Endothelial cell of umbilical vein (primary cell): Measurements from ENCODE around the gene HPSE2. TPM values are rescaled to one million over a fixed set of nuclear protein-coding genes. Genes with fewer than 3 reads are reported as not detected.

Source experiments
- BruUV-seq: library from RNA; stranded (reverse); fragments of 400-500 nt; replicated peaks from 2 replicates; lab custom pipeline; 2021; lab: Mats Ljungman, UMichigan
- CTCF ChIA-PET: fragments of 300-600, 350-600 bp; sonication (Branson Sonifier 250); formaldehyde crosslinking; loops from one replicate; lab custom pipeline; 2021; ENCODE audit warnings: antibody characterized with exemption, inconsistent platforms; lab: Charles Lee
- POLR2A ChIA-PET: fragments of 300-600, 350-600 bp; sonication (Branson Sonifier 250); formaldehyde crosslinking; loops from one replicate; lab custom pipeline; 2021; ENCODE audit warnings: antibody characterized with exemption, inconsistent platforms; lab: Charles Lee
- DNase-seq: peaks from one replicate; pipeline ENCODE4 v3.0.0-alpha.2; 2011; ENCODE audit warnings: low read depth, low spot score
- FAIRE-seq: peaks from 2 replicates; lab custom pipeline; 2011; peaks lifted over from hg19 to GRCh38; lab: Jason Lieb, UNC
- H2AFZ ChIP-seq: 2 replicates; pipeline ENCODE4 v1.6.0; 2012; ENCODE audit warnings: low read depth, low read length, control low read depth, inconsistent platforms
- H3K27ac ChIP-seq: 2 replicates; pipeline ENCODE4 v1.5.1; 2011; ENCODE audit warnings: low read depth, mild to moderate bottlenecking, control low read depth, low read length, moderate library complexity; ENCODE audit not compliant: insufficient read depth
- H3K27me3 ChIP-seq, 2 experiments: 2 replicates each; pipeline versions ENCODE4 v1.6.0 to v1.6.1; 2011; ENCODE audit warnings: low read length in 2 of 2, mixed read lengths in 1 of 2; ENCODE audit not compliant: control insufficient read depth in 2 of 2, insufficient read depth in 2 of 2
- H3K36me3 ChIP-seq, 2 experiments: 2 replicates in 1 of 2; 3 replicates in 1 of 2; pipeline ENCODE4 v1.5.1; 2011; ENCODE audit warnings: low read length in 2 of 2, mild to moderate bottlenecking in 1 of 2, moderate library complexity in 1 of 2; ENCODE audit not compliant: control insufficient read depth in 2 of 2, insufficient read depth in 2 of 2; ENCODE audit errors: extremely low read depth in 1 of 2
- H3K4me1 ChIP-seq: 3 replicates; pipeline ENCODE4 v1.5.1; 2011; ENCODE audit warnings: mild to moderate bottlenecking, low read length; ENCODE audit not compliant: control insufficient read depth, insufficient read depth; ENCODE audit errors: extremely low read depth
- H3K4me2 ChIP-seq: 2 replicates; pipeline ENCODE4 v1.6.1; 2011; ENCODE audit warnings: low read length, control low read depth, mixed read lengths; ENCODE audit not compliant: insufficient read depth
- H3K4me3 ChIP-seq, 3 experiments: fragments of 200-600 bp in 1 of 3; sonication (generic), shearing (Covaris generic) in 1 of 3; replicated peaks in 1 of 3; 2 replicates each; pipeline ENCODE4 v1.5.1; 2011 to 2016; ENCODE audit warnings: control low read depth in 3 of 3, low read length in 3 of 3, mild to moderate bottlenecking in 2 of 3, inconsistent platforms in 1 of 3, low read depth in 1 of 3, moderate library complexity in 1 of 3; ENCODE audit not compliant: insufficient read depth in 1 of 3
- H3K79me2 ChIP-seq: 2 replicates; pipeline ENCODE4 v1.6.0; 2012; ENCODE audit warnings: low read length, inconsistent platforms; ENCODE audit not compliant: control insufficient read depth, insufficient read depth
- H3K9ac ChIP-seq: replicated peaks from 2 replicates; pipeline ENCODE3; 2011; ENCODE audit warnings: low read length, control low read depth; ENCODE audit not compliant: insufficient read depth; ENCODE audit errors: extremely low read depth
- H3K9me1 ChIP-seq: replicated peaks from 3 replicates; pipeline ENCODE4 v1.6.0; 2011; ENCODE audit warnings: mild to moderate bottlenecking, low read length; ENCODE audit not compliant: control insufficient read depth, insufficient read depth; ENCODE audit errors: extremely low read depth
- H3K9me3 ChIP-seq: replicated peaks from 2 replicates; pipeline ENCODE4 v1.5.1; 2012; ENCODE audit warnings: low read length, inconsistent platforms; ENCODE audit not compliant: control insufficient read depth, insufficient read depth
- H4K20me1 ChIP-seq: replicated peaks from 2 replicates; pipeline ENCODE3; 2011; ENCODE audit warnings: mild to moderate bottlenecking, low read length; ENCODE audit not compliant: control insufficient read depth, insufficient read depth; ENCODE audit errors: extremely low read depth
- CTCF ChIP-seq, 2 donors: IDR thresholded peaks; 1 replicate in 1 of 2; 2 replicates in 1 of 2; pipeline ENCODE4 v1.5.1; 2011; ENCODE audit warnings: low read length in 2 of 2, mild to moderate bottlenecking in 2 of 2, moderate library complexity in 2 of 2, control low read depth in 1 of 2, inconsistent platforms in 1 of 2, low read depth in 1 of 2; ENCODE audit not compliant: insufficient read depth in 1 of 2; ENCODE audit errors: extremely low read depth in 1 of 2
- EZH2 ChIP-seq: IDR thresholded peaks from 2 replicates; pipeline ENCODE4 v1.6.1; 2012; ENCODE audit warnings: borderline replicate concordance, low read depth, mild to moderate bottlenecking, moderate library complexity, low read length, inconsistent platforms; ENCODE audit not compliant: severe bottlenecking
- FOS ChIP-seq: IDR thresholded peaks from 2 replicates; pipeline ENCODE4 v1.6.1; 2011; ENCODE audit warnings: mild to moderate bottlenecking, low read length, moderate library complexity, borderline replicate concordance; ENCODE audit not compliant: insufficient read depth
- GATA2 ChIP-seq: IDR thresholded peaks from 2 replicates; pipeline ENCODE4 v1.7.0; 2011; ENCODE audit warnings: low read depth, mild to moderate bottlenecking, moderate library complexity, mixed read lengths, low read length; ENCODE audit not compliant: insufficient read length, insufficient read depth
- JUN ChIP-seq: IDR thresholded peaks from 2 replicates; pipeline ENCODE4 v1.6.1; 2011; ENCODE audit warnings: borderline replicate concordance, low read depth; ENCODE audit not compliant: insufficient read length, insufficient read depth
- MAX ChIP-seq: IDR thresholded peaks from 2 replicates; pipeline ENCODE4 v1.6.1; 2011; ENCODE audit not compliant: insufficient read depth, insufficient read length
- MYC ChIP-seq: IDR thresholded peaks from one replicate; pipeline ENCODE4 v1.6.1; 2011; ENCODE audit warnings: mild to moderate bottlenecking, low read depth, low read length
- POLR2A ChIP-seq: IDR thresholded peaks from 2 replicates; pipeline ENCODE4 v1.6.1; 2012; ENCODE audit warnings: low read depth, mild to moderate bottlenecking, control low read depth, low read length
- POLR2AphosphoS5 ChIP-seq: IDR thresholded peaks from 2 replicates; pipeline ENCODE4 v1.6.1; 2012; ENCODE audit warnings: low read depth, mild to moderate bottlenecking, control low read depth, low read length, moderate library complexity; ENCODE audit not compliant: insufficient read depth
- dilution Hi-C: fragments of 300-500 bp; cut with MboI; formaldehyde crosslinking; loops from one replicate; pipeline ENCODE4 v1.15.0; 2019; ENCODE audit warnings: low sequenced_read_pairs; ENCODE audit not compliant: extremely low pct_ligation_motif_present
- intact Hi-C: fragments of 100-400 bp; cut with micrococcal nuclease; formaldehyde crosslinking; loops from one replicate; pipeline ENCODE4 v1.10.0; 2022
- polyA plus RNA-seq, 4 experiments: library from polyadenylated mRNA; depleted of rRNA in 3 of 4; stranded (reverse) in 3 of 4; unstranded in 1 of 4; fragments of >200 nt; gene quantifications; 2 replicates each; pipeline versions ENCODE4 v1.2.1 to v1.2.3, GENCODE V29; 2011 to 2012; ENCODE audit warnings: missing spikeins in 1 of 4
- total RNA-seq: library from RNA; stranded (reverse); gene quantifications from 2 replicates; pipeline ENCODE4 v1.2.3, GENCODE V29; 2021

HPSE2 gene
- total and polyA plus RNA-seq, 2 donors (not counting 3 experiments of a cell fraction or from before 2014, with no cell fraction given): not detected

GRCh38 chr10:98644466-98644865 lies 591.2 kb downstream of the HPSE2 start:
- Histone ChIP-seq H3K36me3 (no peaks in the 10 kb centered on the region), H3K4me3 (no peak overlapping the region), H3K27ac (no peak overlapping the region), H3K9me3 (no peaks in the 10 kb centered on the region), H3K9me1 (no peaks in the 10 kb centered on the region), H3K4me2 (no peak overlapping the region), H3K4me1 (no peaks in the 10 kb centered on the region), H3K27me3 (peaks cover 0 to 2% of the 10 kb centered on the region in 2 experiments), H3K79me2 (no peaks in the 10 kb centered on the region), H2AFZ (no peak overlapping the region), H3K9ac (no peak overlapping the region), H4K20me1 (no peaks in the 10 kb centered on the region)
- POLR2A ChIA-PET: no interaction called here
- DNase-seq: no peak
- CTCF ChIA-PET: interaction anchor here (0.7 to 1.3 kb wide), 4 partner anchors 13 to 177 kb away, joined by 3 read pairs; no protein-coding TSS in a partner anchor
- no peak for TF ChIP-seq EZH2
- TF ChIP-seq POLR2A: no peak
- no peak for TF ChIP-seq GATA2
- no peak for TF ChIP-seq CTCF (IDR thresholded peaks at IDR 0.05; ENCODE audit: extremely low read depth in 1 of 2, insufficient read depth in 1 of 2, low read depth in 1 of 2, low read length in 2 of 2)
- TF ChIP-seq MYC: no peak
- no peak for TF ChIP-seq FOS
- no peak for TF ChIP-seq MAX
- no peak for TF ChIP-seq JUN
- TF ChIP-seq POLR2AphosphoS5: no peak
- dilution Hi-C loops (no loop called here), intact Hi-C loops (no loop called here)
- no peak for FAIRE-seq
- no TSS peak for BruUV-seq
